Nephron progenitor cell (in vitro differentiated cells): ENCODE data around the gene SAMD1.
A peak's percentile ranks its signal among the peaks of the same experiment; 100 is the strongest.

Source experiments
- DNase-seq: peaks from one replicate; pipeline ENCODE4 v3.0.0; 2021
- H3K27ac Mint-ChIP-seq: 2 replicates; pipeline ENCODE4 v1.8.0; 2021; ENCODE audit warnings: mild to moderate bottlenecking, moderate library complexity, mixed read lengths
- H3K27me3 Mint-ChIP-seq: 2 replicates; pipeline ENCODE4 v1.8.0; 2021; ENCODE audit warnings: mild to moderate bottlenecking, low read depth, mixed read lengths; ENCODE audit not compliant: poor library complexity
- H3K36me3 Mint-ChIP-seq: 2 replicates; pipeline ENCODE4 v1.8.0; 2021; ENCODE audit warnings: low read depth, mixed read lengths
- H3K4me1 Mint-ChIP-seq: 2 replicates; pipeline ENCODE4 v1.8.0; 2021; ENCODE audit warnings: mixed read lengths
- H3K4me3 Mint-ChIP-seq: 2 replicates; pipeline ENCODE4 v1.8.0; 2021; ENCODE audit warnings: mild to moderate bottlenecking, moderate library complexity, mixed read lengths
- H3K9me3 Mint-ChIP-seq: 2 replicates; pipeline ENCODE4 v1.8.0; 2021; ENCODE audit warnings: mild to moderate bottlenecking, moderate library complexity, mixed read lengths
- CTCF ChIP-seq: fragments of 200-600 bp; sonication (generic); IDR thresholded peaks from 2 replicates; pipeline ENCODE4 v1.5.0; 2021; ENCODE audit warnings: antibody characterized with exemption

The SAMD1 gene

DNA sequence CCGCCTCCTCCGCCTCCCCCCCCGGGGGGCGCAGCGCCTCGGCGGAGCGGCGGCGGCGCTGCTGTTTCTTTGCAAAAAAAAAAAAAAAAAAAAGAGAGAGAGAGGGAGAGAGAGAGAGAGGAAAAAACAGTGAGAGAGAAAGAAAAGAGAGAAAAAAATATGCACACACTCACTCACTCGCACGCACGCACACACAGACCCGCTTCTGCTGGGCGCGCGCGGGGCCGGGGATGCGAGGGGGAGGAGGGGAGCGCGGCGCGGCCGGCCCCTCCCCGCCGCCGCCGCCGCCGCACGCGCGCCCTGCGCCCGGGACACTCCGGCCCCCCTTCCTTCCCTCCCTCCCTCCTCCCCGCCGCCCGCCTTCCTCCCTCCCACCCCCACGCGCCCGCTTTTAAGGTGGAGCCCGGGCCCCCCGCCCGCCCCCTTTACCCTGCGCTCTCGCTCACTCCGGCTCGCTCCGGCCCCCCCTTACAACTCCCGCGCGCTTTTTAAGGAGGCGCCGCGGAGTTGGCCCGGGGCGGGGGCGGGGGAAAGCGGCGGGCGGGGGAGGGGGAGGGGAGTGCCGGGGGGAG lies at the start of gene SAMD1:
TSS of gene SAMD1 (minus strand) at position 243 of the 572 bp plus-strand sequence.
- DNase-seq = peak; percentile 84
- peaks cover 23% of the 10 kb centered on the region for H3K9me3 Mint-ChIP-seq
- H3K4me3 Mint-ChIP-seq = peak within 1 kb of the TSS; percentile 95
- H3K27me3 Mint-ChIP-seq = peaks cover 10% of the 10 kb centered on the region
- peak within 1 kb of the TSS; percentile 92 for H3K27ac Mint-ChIP-seq
- peaks cover 49% of the 10 kb centered on the region for H3K36me3 Mint-ChIP-seq
- no peak for TF ChIP-seq CTCF
- H3K4me1 Mint-ChIP-seq = peaks cover 25% of the 10 kb centered on the region

DNA sequence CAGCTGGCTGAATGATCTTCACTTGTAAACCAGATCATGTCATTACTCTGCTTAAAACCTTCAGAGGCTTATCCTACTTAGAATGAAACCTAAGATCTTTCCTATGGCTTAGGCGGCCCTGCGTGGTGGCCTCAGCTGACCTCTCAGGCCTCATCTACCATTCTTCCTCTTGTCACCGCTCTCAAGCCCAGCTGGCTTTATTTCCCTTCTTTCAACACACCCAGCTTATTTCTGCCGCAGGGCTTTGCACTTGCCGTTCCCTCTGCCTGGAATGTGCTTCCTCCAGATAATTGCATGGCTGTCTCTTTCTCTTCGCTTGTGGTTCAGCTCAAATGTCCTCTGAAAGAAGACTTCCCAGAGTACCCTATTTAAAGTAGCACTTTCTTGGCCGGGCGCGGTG lies 49.4 kb upstream of the SAMD1 start:
- H3K4me3 Mint-ChIP-seq = peak overlapping the region; percentile 69
- no peaks in the 10 kb centered on the region for H3K27me3 Mint-ChIP-seq
- no peaks in the 10 kb centered on the region for H3K36me3 Mint-ChIP-seq
- H3K9me3 Mint-ChIP-seq = no peaks in the 10 kb centered on the region
- peaks cover 51% of the 10 kb centered on the region for H3K4me1 Mint-ChIP-seq
- H3K27ac Mint-ChIP-seq = peak overlapping the region; percentile 84
- DNase-seq = no peak
- TF ChIP-seq CTCF = no peak

GRCh38 chr19:14138576-14139265 lies 48.2 kb upstream of the SAMD1 start:
- Mint-ChIP-seq H3K27ac (peak overlapping the region; percentile 82), H3K4me3 (peak overlapping the region; percentile 69), H3K36me3 (peaks cover 9% of the 10 kb centered on the region), H3K27me3 (no peaks in the 10 kb centered on the region), H3K4me1 (peaks cover 62% of the 10 kb centered on the region), H3K9me3 (no peaks in the 10 kb centered on the region)
- no peak for TF ChIP-seq CTCF
- DNase-seq = no peak

GRCh38 chr19:14136509-14137281 lies 46.1 kb upstream of the SAMD1 start, which contains the start of gene ASF1B:
TSS of gene ASF1B (minus strand) at chr19:14136589. CDS start at chr19:14136456, 133 bp downstream.
- Mint-ChIP-seq H3K9me3 (no peaks in the 10 kb centered on the region), H3K4me1 (peaks cover 48% of the 10 kb centered on the region), H3K4me3 (peak within 1 kb of the TSS; percentile 88), H3K27me3 (peaks cover 3% of the 10 kb centered on the region), H3K36me3 (peaks cover 9% of the 10 kb centered on the region), H3K27ac (peak within 1 kb of the TSS; percentile 97)
- DNase-seq = peak; percentile 97
- TF ChIP-seq CTCF = peak; percentile 66

DNA sequence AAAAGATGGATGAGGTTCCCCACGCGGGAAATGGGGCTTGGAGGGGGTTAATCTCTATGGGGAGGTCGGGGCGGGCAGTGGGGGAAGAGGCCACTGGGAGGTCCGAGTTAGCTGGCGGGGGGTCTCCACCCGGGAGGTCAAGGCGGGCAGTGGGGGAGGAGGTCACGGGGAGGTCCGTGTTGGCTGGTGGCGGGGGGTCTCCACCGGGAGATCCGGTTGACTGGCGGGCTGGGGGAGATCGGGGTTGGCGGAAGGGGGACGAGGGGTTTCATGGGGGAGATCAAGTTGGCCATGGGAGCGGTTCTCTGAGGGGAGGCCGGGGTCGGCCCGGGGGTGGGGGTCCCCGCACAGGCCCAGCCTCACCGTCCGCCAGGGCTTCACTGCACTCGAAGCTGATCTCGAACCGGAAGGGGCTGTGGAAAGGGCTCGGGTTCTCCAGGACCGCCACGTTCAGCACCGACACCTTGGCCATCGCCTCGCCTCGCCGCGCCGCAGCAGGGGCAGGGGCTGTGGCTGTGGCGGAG lies 45.5 kb upstream of the SAMD1 start:
- H3K27ac Mint-ChIP-seq = peak overlapping the region; percentile 86
- peaks cover 3% of the 10 kb centered on the region for H3K27me3 Mint-ChIP-seq
- peaks cover 47% of the 10 kb centered on the region for H3K4me1 Mint-ChIP-seq
- peaks cover 9% of the 10 kb centered on the region for H3K36me3 Mint-ChIP-seq
- no peak for TF ChIP-seq CTCF
- no peak for DNase-seq
- peak overlapping the region; percentile 88 for H3K4me3 Mint-ChIP-seq
- no peaks in the 10 kb centered on the region for H3K9me3 Mint-ChIP-seq
